A549 (cell line): ENCODE measurements around the gene BST1. TPM values are rescaled to one million over a fixed set of nuclear protein-coding genes. Genes with fewer than 3 reads are reported as not detected.

Experiments used
- ATAC-seq, 2 experiments: fragments of 200-7000 bp in 1 of 2; fragments of >200 bp in 1 of 2; cut with Nextera tagmentation in 1 of 2; cut with Tn5 transposase in 1 of 2; 3 replicates each; pipeline versions ENCODE4 v1.8.0 to v1.9.1; 2018 to 2020; ENCODE audit warnings: mild to moderate bottlenecking in 1 of 2, moderate library complexity in 1 of 2
- CTCF ChIA-PET: fragments of 300-600 bp; sonication (Branson Sonifier 250); formaldehyde crosslinking; extraction: SDS; loops from one replicate; lab custom pipeline; 2021; ENCODE audit warnings: antibody characterized with exemption, inconsistent platforms; lab: Yijun Ruan, JAX
- POLR2A ChIA-PET: fragments of 350-600 bp; formaldehyde crosslinking; extraction: SDS; loops from one replicate; lab custom pipeline; 2021; ENCODE audit warnings: antibody characterized with exemption, inconsistent platforms; lab: Yijun Ruan, JAX
- DNase-seq, 2 experiments: peaks; one replicate each; pipeline versions ENCODE4 v3.0.0 to v3.0.0-alpha.2; 2011 to 2016; ENCODE audit warnings: low read depth in 1 of 2, low spot score in 1 of 2
- FAIRE-seq: peaks from 2 replicates; lab custom pipeline; 2011; peaks lifted over from hg19 to GRCh38; lab: Jason Lieb, UNC
- H3K27ac ChIP-seq, 2 experiments: fragments of >200 bp; sonication (Bioruptor Twin); formaldehyde crosslinking; 3 replicates each; pipeline ENCODE4 v1.5.1; 2016 to 2017
- H3K4me1 ChIP-seq: fragments of >200 bp; sonication (Bioruptor Twin); formaldehyde crosslinking; 3 replicates; pipeline ENCODE4 v1.6.1; 2016
- H3K4me2 ChIP-seq: fragments of >200 bp; sonication (Bioruptor Twin); formaldehyde crosslinking; 3 replicates; pipeline ENCODE4 v1.6.1; 2016
- H3K4me3 ChIP-seq: fragments of >200 bp; sonication (Bioruptor Twin); formaldehyde crosslinking; 3 replicates; pipeline ENCODE4 v1.5.1; 2016
- H3K9me3 ChIP-seq: fragments of >200 bp; sonication (Bioruptor Twin); formaldehyde crosslinking; 3 replicates; pipeline ENCODE4 v1.6.1; 2016
- ATOH8 ChIP-seq: fragments of 250-450 bp; sonication (Bioruptor Pico); IDR thresholded peaks from 2 replicates; pipeline ENCODE4 v1.5.0; 2020; ENCODE audit warnings: low read depth, mild to moderate bottlenecking, moderate library complexity
- BHLHE40 ChIP-seq: IDR thresholded peaks from 2 replicates; pipeline ENCODE4 v1.6.1; 2012; ENCODE audit warnings: low read depth, low read length, inconsistent platforms
- CBX8 ChIP-seq: fragments of 200-600 bp; sonication (generic); IDR thresholded peaks from 2 replicates; pipeline ENCODE4 v1.6.1; 2016
- CHD2 ChIP-seq: fragments of 150-350 bp; IDR thresholded peaks from 2 replicates; pipeline ENCODE4 v1.6.1; 2014; ENCODE audit warnings: low read length; ENCODE audit not compliant: partially characterized antibody
- CHD4 ChIP-seq: fragments of 200-600 bp; sonication (generic); IDR thresholded peaks from 2 replicates; pipeline ENCODE4 v1.6.1; 2016; ENCODE audit warnings: antibody characterized with exemption, mild to moderate bottlenecking, borderline replicate concordance
- CTCF ChIP-seq: fragments of >200 bp; sonication (Bioruptor Twin); formaldehyde crosslinking; IDR thresholded peaks from 3 replicates; pipeline ENCODE4 v1.5.1; 2016
- EHMT2 ChIP-seq: fragments of 200-600 bp; sonication (generic); IDR thresholded peaks from 2 replicates; pipeline ENCODE4 v1.6.1; 2016; ENCODE audit warnings: antibody characterized with exemption, low read depth, mild to moderate bottlenecking, moderate library complexity
- ELK1 ChIP-seq: fragments of 150-350 bp; IDR thresholded peaks from 2 replicates; pipeline ENCODE4 v1.6.1; 2014; ENCODE audit warnings: low read depth, mild to moderate bottlenecking, low read length
- FOSB ChIP-seq: fragments of 250-450 bp; sonication (Bioruptor Pico); IDR thresholded peaks from 2 replicates; pipeline ENCODE4 v1.5.0; 2020; ENCODE audit warnings: mild to moderate bottlenecking, moderate library complexity
- FOSL2 ChIP-seq, 2 experiments: fragments of 450-650 bp in 1 of 2; fragments of >200 bp in 1 of 2; sonication (Bioruptor Twin) in 1 of 2; formaldehyde crosslinking; IDR thresholded peaks; 2 replicates each; pipeline versions ENCODE4 v1.5.0 to v1.6.1; 2016 to 2020; ENCODE audit warnings: mild to moderate bottlenecking in 1 of 2, moderate library complexity in 1 of 2
- HDAC2 ChIP-seq: fragments of 200-600 bp; sonication (generic); IDR thresholded peaks from 2 replicates; pipeline ENCODE4 v1.6.1; 2016
- HES2 ChIP-seq: fragments of >200 bp; sonication (Bioruptor Twin); formaldehyde crosslinking; IDR thresholded peaks from 2 replicates; pipeline ENCODE4 v1.6.1; 2016
- HOXA7 ChIP-seq: fragments of 250-450 bp; sonication (Bioruptor Pico); IDR thresholded peaks from 2 replicates; pipeline ENCODE4 v1.5.0; 2020; ENCODE audit warnings: mild to moderate bottlenecking, moderate library complexity
- KDM5A ChIP-seq: fragments of 200-600 bp; sonication (generic); IDR thresholded peaks from 2 replicates; pipeline ENCODE4 v1.6.1; 2016; ENCODE audit warnings: antibody characterized with exemption, mild to moderate bottlenecking
- MAX ChIP-seq: IDR thresholded peaks from 2 replicates; pipeline ENCODE4 v1.6.1; 2012
- MAZ ChIP-seq: fragments of 150-350 bp; IDR thresholded peaks from 2 replicates; pipeline ENCODE4 v1.6.1; 2014; ENCODE audit warnings: antibody characterized with exemption, low read depth, low read length, borderline replicate concordance
- NPAS2 ChIP-seq: fragments of 250-450 bp; sonication (Bioruptor Pico); IDR thresholded peaks from 2 replicates; pipeline ENCODE4 v1.8.0; 2022; ENCODE audit warnings: mild to moderate bottlenecking, moderate library complexity, borderline replicate concordance
- NR3C1 ChIP-seq: fragments of >200 bp; sonication (Bioruptor Twin); formaldehyde crosslinking; IDR thresholded peaks from 3 replicates; pipeline ENCODE4 v1.6.1; 2017
- PBX3 ChIP-seq: IDR thresholded peaks from 2 replicates; pipeline ENCODE4 v1.6.1; 2012
- PHF8 ChIP-seq: fragments of 200-600 bp; sonication (generic); IDR thresholded peaks from 2 replicates; pipeline ENCODE4 v1.6.1; 2016; ENCODE audit warnings: low read depth, mild to moderate bottlenecking, antibody characterized with exemption, moderate library complexity, borderline replicate concordance
- RAD21 ChIP-seq, 2 experiments: fragments of >200 bp in 1 of 2; sonication (Bioruptor Twin) in 1 of 2; formaldehyde crosslinking in 1 of 2; IDR thresholded peaks in 1 of 2; conservative IDR thresholded peaks in 1 of 2; 2 replicates in 1 of 2; 3 replicates in 1 of 2; pipeline ENCODE4 v1.6.1; 2012 to 2018; ENCODE audit warnings: inconsistent platforms in 1 of 2
- RARB ChIP-seq: fragments of 250-450 bp; sonication (Bioruptor Pico); IDR thresholded peaks from 2 replicates; pipeline ENCODE4 v1.8.0; 2021; ENCODE audit warnings: mild to moderate bottlenecking, moderate library complexity
- RCOR1 ChIP-seq: fragments of 150-350 bp; IDR thresholded peaks from 2 replicates; pipeline ENCODE4 v1.6.1; 2014; ENCODE audit warnings: antibody characterized with exemption, low read length, low read depth
- TP53 ChIP-seq: fragments of 250-450 bp; sonication (Bioruptor Pico); IDR thresholded peaks from 2 replicates; pipeline ENCODE4 v1.5.0; 2021; ENCODE audit warnings: mild to moderate bottlenecking, moderate library complexity
- ZC3H11A ChIP-seq: fragments of 450-650 bp; IDR thresholded peaks from 2 replicates; pipeline ENCODE4 v1.6.1; 2014; ENCODE audit warnings: antibody characterized with exemption, mild to moderate bottlenecking
- ZFP36 ChIP-seq: fragments of 450-650 bp; IDR thresholded peaks from 2 replicates; pipeline ENCODE4 v1.6.1; 2014; ENCODE audit warnings: borderline replicate concordance; ENCODE audit not compliant: partially characterized antibody
- ZNF302 ChIP-seq: fragments of 250-450 bp; sonication (Bioruptor Pico); IDR thresholded peaks from 2 replicates; pipeline ENCODE4 v1.9.0; 2021; ENCODE audit warnings: inconsistent platforms, mild to moderate bottlenecking, moderate library complexity
- ZSCAN20 ChIP-seq: fragments of 250-450 bp; sonication (Bioruptor Pico); IDR thresholded peaks from 2 replicates; pipeline ENCODE4 v1.8.0; 2022; ENCODE audit warnings: mild to moderate bottlenecking, moderate library complexity
- WGBS: methylation state at CpG from one replicate; pipeline ENCODE4 v1.1.6; 2017; ENCODE audit errors: missing lambda C conversion rate; 5-methylcytosine and 5-hydroxymethylcytosine counted together
- polyA plus RNA-seq, 4 experiments: library from polyadenylated mRNA; depleted of rRNA in 3 of 4; stranded (reverse); fragments of >200 nt; fragmentation: RNase III in 1 of 4; extraction: RNeasy Plus Mini Kit Qiagen cat#74134 plus additional on column Dnase treatment in 1 of 4; gene quantifications; 2 replicates in 3 of 4; 3 replicates in 1 of 4; pipeline ENCODE4 v1.2.3, GENCODE V29; 2011 to 2017

The BST1 gene
- polyA plus RNA-seq, 2 of the 4 experiments (the other 2 are of a cell fraction) = 11.7 to 16.0 TPM

GRCh38 chr4:15765391-15765790 lies 62.5 kb downstream of the BST1 start:
- 78% methylated on average over 6 of the region's 6 CpGs for WGBS
- ATAC-seq = no peak
- Histone ChIP-seq H3K4me2 (no peak overlapping the region), H3K4me1 (no peaks in the 10 kb centered on the region), H3K4me3 (no peak overlapping the region), H3K9me3 (no peaks in the 10 kb centered on the region), H3K27ac (no peak overlapping the region)
- no peak for DNase-seq
- CTCF ChIA-PET = interaction anchor here (1.6 kb wide), 1 partner anchor 40 kb away, joined by 3 read pairs; no protein-coding TSS in a partner anchor
- FAIRE-seq = no peak
- no peak for TF ChIP-seq ATOH8 (CRISPR knock-in tag)
- no peak for TF ChIP-seq RCOR1
- TF ChIP-seq CTCF = no peak
- no peak for TF ChIP-seq NPAS2 (CRISPR knock-in tag)
- no peak for TF ChIP-seq CHD4
- TF ChIP-seq RAD21 (conservative IDR thresholded peaks at IDR 0.05 in 1 of 2, IDR thresholded peaks at IDR 0.05 in 1 of 2) = no peak
- TF ChIP-seq ZNF302 (CRISPR knock-in tag) = no peak
- TF ChIP-seq MAX = no peak
- TF ChIP-seq HES2 = no peak
- no peak for TF ChIP-seq PHF8
- TF ChIP-seq HOXA7 (CRISPR knock-in tag) = no peak
- TF ChIP-seq MAZ = no peak
- TF ChIP-seq NR3C1 = no peak
- TF ChIP-seq ZC3H11A = no peak
- no peak for TF ChIP-seq ELK1
- TF ChIP-seq HDAC2 = no peak
- TF ChIP-seq ZFP36 = no peak
- TF ChIP-seq ZSCAN20 = no peak
- POLR2A ChIA-PET = no interaction called here

GRCh38 chr4:15765910-15766697 lies 63.2 kb downstream of the BST1 start:
- no peak overlapping the region for H3K4me3 ChIP-seq
- no peak for ATAC-seq
- TF ChIP-seq FOSB (CRISPR knock-in tag) = no peak
- TF ChIP-seq EHMT2 = no peak
- TF ChIP-seq CHD2 = no peak
- no peak for TF ChIP-seq ZC3H11A
- TF ChIP-seq TP53 (CRISPR knock-in tag) = no peak
- TF ChIP-seq CBX8 = no peak
- no peak for TF ChIP-seq BHLHE40
- TF ChIP-seq ZSCAN20 = no peak
- no peak for TF ChIP-seq PBX3
- no peak for TF ChIP-seq KDM5A
- no peak for TF ChIP-seq CHD4
- no peak for TF ChIP-seq FOSL2 (IDR thresholded peaks at IDR 0.05)
- TF ChIP-seq FOSL2 (CRISPR knock-in tag; IDR thresholded peaks at IDR 0.05) = no peak
- TF ChIP-seq MAZ = no peak
- TF ChIP-seq RARB (CRISPR knock-in tag) = no peak
- H3K4me2 ChIP-seq = no peak overlapping the region
- ChIA-PET CTCF (interaction anchor here (1.2 to 1.6 kb wide), 3 partner anchors 10 to 287 kb away, joined by 3 to 4 read pairs (median 4); no protein-coding TSS in a partner anchor), POLR2A (no interaction called here)
- no peak overlapping the region for H3K27ac ChIP-seq
- no peak for FAIRE-seq
- DNase-seq = no peak
- H3K9me3 ChIP-seq = no peaks in the 10 kb centered on the region
- WGBS = 48% methylated on average over 6 of the region's 6 CpGs
- no peaks in the 10 kb centered on the region for H3K4me1 ChIP-seq
